NCI-H2107 treated with DMSO at 0.1 percent for 48 hours (cell line): ENCODE data around the gene NLRP1.
A peak's percentile ranks its signal among the peaks of the same experiment; 100 is the strongest.

Experiments used
- DNase-seq: peaks from one replicate; lab custom pipeline; 2025; ENCODE audit not compliant: unreplicated experiment; lab: John Stamatoyannopoulos, UW

Gene NLRP1

GRCh38 chr17:5584383-5585286 lies at the start of gene NLRP1:
NLRP1 (minus strand) TSS chr17:5584509; CDS start chr17:5583957, 552 bp downstream.
- no peak for DNase-seq

GRCh38 chr17:5631958-5632590 lies 47.8 kb upstream of the NLRP1 start:
- DNase-seq, result no peak

- DNase-seq, result no peak
Observed at GRCh38 chr17:5630434-5630833, 46.1 kb upstream of the NLRP1 start.

GRCh38 chr17:5629128-5629527 lies 44.8 kb upstream of the NLRP1 start:
- no peak for DNase-seq

GRCh38 chr17:5628262-5628661 lies 44.0 kb upstream of the NLRP1 start:
- DNase-seq, result no peak

- DNase-seq, result no peak
Observed at GRCh38 chr17:5624211-5624610, 39.9 kb upstream of the NLRP1 start.

- DNase-seq, result no peak
Observed at GRCh38 chr17:5621729-5622128, 37.4 kb upstream of the NLRP1 start.

- no peak for DNase-seq
Observed at GRCh38 chr17:5621026-5621425, 36.7 kb upstream of the NLRP1 start.

- DNase-seq, result peak; percentile 100
Observed at GRCh38 chr17:5619088-5619740, 34.9 kb upstream of the NLRP1 start.

GRCh38 chr17:5618476-5618875 lies 34.2 kb upstream of the NLRP1 start:
- no peak for DNase-seq

- DNase-seq, result no peak
Observed at GRCh38 chr17:5615476-5615875, 31.2 kb upstream of the NLRP1 start.

GRCh38 chr17:5610956-5611355 lies 26.6 kb upstream of the NLRP1 start:
- no peak for DNase-seq

- no peak for DNase-seq
Observed at GRCh38 chr17:5608399-5609112, 24.2 kb upstream of the NLRP1 start.

- DNase-seq, result no peak
Observed at GRCh38 chr17:5607946-5608345, 23.6 kb upstream of the NLRP1 start.

GRCh38 chr17:5605452-5605851 lies 21.1 kb upstream of the NLRP1 start:
- DNase-seq, result no peak

- no peak for DNase-seq
Observed at GRCh38 chr17:5600041-5600440, 15.7 kb upstream of the NLRP1 start.

- no peak for DNase-seq
Observed at GRCh38 chr17:5598457-5598856, 14.1 kb upstream of the NLRP1 start.

- no peak for DNase-seq
Observed at GRCh38 chr17:5596421-5596820, 12.1 kb upstream of the NLRP1 start.

- no peak for DNase-seq
Observed at GRCh38 chr17:5595831-5596230, 11.5 kb upstream of the NLRP1 start.

- peak; percentile 11 for DNase-seq
Observed at GRCh38 chr17:5592382-5592781, 8.1 kb upstream of the NLRP1 start.

- no peak for DNase-seq
Observed at GRCh38 chr17:5591966-5592365, 7.7 kb upstream of the NLRP1 start.
